SK-N-MC (cell line): ENCODE measurements around the gene SH3PXD2B.

Experiments used
- EZH2 ChIP-seq: fragments of 200-600 bp; sonication (generic); IDR thresholded peaks from one replicate; pipeline ENCODE4 v1.6.1; 2017; ENCODE audit warnings: antibody characterized with exemption
- FOXP2 ChIP-seq: optimal IDR thresholded peaks from 2 replicates; pipeline ENCODE3; 2011; ENCODE audit warnings: mild to moderate bottlenecking, moderate library complexity; ENCODE audit not compliant: insufficient read depth; ENCODE audit errors: extremely low read length, control extremely low read depth
- POLR2AphosphoS5 ChIP-seq: IDR thresholded peaks from 2 replicates; pipeline ENCODE4 v1.6.1; 2012; ENCODE audit warnings: mild to moderate bottlenecking, low read depth, low read length, borderline replicate concordance

DNA sequence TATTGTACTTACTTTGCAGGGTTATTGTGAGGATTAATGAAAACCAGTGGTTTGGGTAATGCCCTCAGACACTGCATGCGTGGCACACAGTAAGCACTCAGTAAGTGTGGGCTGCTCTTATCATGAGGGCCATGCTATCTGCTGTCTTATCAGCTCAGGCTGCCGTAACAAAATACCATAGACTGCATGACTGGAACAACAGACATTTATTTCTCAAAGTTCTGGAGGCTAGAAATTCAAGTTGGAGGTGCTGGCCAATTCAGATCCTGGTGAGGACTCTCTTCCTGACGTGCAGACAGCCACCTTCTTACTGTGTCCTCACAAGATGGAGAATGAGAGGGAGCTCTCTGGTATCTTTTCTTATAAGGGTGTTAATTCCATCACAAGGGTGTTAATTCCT lies 23.9 kb upstream of the SH3PXD2B start:
- TF ChIP-seq POLR2AphosphoS5, result no peak
- no peak for TF ChIP-seq FOXP2
- no peak for TF ChIP-seq EZH2
